Activated T-cell treated with anti-CD3 and anti-CD28 coated beads for 1 hour (primary cell): ENCODE data around the gene RXFP4.
"Not testable (repeated sequence)": the region's sequence is repeated elsewhere in the genome, so short reads cannot be mapped to it uniquely, and the experiment has no call there.

Experiments used
- DNase-seq: peaks from one replicate; pipeline ENCODE4 v3.0.0-alpha.2; 2020; ENCODE audit warnings: low read depth

The RXFP4 gene

DNA sequence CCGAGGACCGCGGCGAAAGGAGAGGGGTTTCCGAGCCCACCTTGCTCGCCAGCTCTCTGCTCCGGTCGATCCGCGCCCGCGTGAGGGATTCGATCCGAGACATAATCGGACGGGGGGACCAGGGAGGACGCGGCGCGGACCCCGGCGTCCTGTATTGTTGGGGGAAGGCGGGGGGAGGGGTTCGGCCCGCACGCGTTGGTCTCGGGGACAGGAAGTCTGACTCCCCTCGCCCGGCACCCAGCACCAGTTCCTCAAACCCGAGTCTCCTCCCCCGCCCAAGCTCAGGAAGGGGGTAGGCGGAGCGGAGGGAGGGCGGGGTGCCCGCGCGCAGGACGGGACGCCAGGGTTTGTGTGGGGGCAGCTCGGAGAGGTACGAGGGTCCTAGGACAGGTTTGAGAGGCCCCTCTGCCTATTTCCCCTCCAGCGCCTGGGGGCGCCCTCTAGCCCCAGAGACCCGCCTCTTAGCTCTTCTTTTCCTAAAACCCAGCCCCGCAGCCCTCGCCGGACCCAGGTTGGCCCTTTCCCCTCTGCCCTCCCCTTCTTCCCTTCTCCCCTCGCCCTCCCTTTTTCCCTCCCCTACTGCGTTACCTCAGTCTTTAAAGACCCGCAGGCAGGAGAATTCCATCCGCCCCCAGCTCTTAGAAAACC is 37.0 kb downstream of the RXFP4 start, which contains the start of gene ARHGEF2:
Gene ARHGEF2 (minus strand): TSS at position 223 of the 648 bp plus-strand sequence. CDS start 120 bp downstream, at position 103.
- peak; percentile 72 for DNase-seq

DNA sequence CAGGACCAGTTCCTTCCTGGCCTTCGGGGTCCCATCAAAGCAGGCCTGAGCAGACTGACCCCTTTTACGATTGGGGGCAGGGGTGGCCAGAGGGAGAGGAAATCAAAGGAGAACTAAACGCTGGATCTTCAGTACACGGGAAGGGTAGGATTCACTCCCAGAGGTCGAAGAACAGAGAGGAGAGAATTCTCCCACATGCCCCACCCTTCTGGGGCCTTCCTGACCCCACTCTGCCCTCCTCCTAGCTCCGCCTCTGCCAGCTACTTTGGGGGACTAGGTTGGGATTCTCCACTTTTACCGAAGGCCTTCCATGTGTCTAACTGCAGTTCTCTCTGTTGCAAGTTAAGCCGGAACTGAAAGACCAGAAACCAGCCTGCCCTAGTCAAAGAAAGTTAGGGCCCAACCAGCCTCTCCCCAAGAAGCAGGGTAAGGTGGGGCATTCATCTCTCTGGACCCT is 37.6 kb downstream of the RXFP4 start:
- DNase-seq = no peak

DNA sequence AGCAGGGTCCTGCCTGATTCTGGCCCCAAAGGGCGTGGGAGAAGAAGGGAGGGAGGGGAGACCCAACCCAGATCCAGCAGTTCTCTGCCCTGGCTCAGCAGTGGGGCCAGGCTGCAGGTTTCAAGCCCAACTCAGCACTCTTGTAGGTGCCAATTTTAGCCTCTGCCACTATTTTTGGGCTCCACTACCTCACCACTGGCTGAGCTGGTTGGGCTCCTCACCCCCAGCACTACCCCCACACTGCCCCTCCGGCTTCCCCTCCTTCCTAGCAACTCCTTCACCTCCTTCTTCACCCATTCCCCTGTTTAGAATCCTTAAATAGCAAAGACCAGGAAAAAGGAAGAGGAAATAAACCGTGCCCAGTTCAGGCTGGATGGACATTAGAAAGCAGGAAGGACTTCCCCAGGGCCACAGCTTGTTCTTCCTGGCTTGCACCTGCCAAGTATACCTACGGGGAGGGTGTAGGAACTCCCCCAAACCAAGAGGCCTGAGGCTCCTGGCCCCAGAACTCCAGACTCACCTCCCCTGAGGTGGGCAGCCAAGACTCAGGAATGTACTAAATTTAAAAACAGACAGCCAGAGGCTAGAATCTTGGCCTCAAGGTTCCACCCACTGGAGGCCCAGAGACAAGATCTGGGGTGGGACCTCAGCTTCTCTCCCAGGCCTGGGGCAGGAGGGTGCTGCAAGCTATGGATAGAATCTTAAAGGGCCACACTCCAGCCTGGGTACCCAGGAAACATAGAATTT is 38.3 kb downstream of the RXFP4 start:
- DNase-seq = no peak

DNA sequence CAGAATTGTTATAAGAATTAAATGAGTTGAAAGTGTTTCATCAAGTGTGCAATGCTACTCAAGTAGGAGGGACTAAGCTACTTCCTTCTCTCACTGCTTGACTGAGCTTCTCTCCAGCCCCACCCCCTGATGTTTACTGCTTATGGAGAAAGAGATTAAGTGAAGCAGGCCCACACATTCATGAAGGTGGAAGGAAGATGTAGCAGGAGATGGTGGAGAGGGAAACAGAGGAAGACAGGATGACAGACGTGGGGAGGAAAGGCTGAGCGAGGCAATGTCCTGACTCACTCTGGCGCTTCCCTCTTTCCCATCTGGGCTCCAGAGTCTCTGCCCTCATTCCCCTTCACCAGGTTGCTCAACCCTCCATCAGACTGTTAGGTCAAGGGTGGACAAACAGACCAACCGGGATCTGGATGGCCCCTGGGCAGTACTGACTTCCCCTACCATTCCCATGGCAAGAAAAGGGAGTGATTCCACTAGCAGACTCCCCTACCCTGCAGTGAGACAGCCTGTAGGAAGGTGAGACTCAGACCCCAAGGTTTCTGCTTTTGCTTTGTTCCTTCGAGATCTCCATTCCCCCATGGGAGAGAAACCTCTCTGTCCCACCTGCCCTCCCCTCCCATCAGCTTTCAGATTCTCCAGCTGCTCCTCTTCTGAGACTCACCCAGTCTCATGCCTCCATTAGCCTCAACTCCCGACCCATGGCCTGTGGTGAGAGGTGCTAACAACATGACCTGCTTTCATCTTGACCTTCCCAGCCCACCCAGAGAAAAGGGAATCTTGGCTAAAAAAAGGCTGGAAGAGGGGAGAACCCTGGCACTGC is 40.0 kb downstream of the RXFP4 start:
- DNase-seq = no peak

DNA sequence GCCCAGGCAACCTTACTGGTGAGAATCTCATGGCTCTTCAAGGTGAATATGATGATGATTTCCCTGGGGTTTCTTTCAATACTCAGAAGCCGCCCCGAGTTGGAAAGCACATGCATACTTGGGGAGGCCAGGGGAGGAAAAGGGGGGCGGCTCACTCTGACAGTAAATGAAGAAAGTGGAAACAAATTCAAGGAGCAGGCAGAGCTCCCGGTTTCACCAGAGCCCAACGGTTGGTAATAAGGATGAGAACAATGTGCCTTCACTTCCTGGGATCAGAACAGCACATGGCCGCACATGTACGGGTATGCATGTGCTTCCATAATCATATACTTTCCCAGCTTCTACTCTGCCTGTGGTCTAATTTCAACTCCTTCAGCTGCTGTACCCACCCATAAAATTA is 40.7 kb downstream of the RXFP4 start:
- DNase-seq = no peak

DNA sequence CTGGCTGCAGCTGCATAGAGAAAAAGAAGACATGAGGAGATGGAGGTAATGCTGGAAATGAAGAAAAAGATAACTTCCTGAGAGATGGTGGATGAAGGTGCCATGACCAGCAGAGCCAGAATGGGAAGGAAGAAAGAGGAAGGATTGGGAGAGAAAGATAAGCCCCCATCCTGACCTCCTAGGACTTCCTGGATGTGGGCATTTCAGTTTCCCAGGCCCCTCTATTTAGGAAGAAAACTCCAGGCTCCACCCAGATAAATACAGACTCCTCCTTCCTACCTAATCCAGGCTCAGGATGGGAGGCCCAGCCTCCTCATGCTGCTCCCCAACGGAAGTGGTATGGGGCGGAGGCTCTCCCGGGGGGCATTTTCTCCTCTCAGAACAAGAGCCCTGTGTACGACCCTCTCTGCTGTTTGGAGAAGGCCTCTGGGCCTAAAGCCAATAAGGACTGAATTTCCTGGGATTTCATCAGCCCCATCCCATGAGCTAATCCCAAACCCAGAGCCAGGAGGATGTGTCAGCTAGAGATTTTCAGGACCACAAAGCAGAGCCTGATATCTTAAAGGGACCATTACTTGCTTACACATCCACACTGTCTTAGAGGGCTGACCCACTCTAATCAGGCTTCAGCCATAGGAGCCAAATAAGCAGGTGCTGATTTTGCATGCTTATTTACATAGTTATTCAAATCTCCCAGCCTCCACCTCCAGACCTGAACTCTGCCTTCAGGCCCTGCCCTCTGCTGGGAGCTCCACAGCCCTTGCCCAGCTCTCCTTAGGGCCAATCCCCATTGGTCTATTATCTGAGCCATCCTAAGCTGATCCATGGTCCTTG is 42.0 kb downstream of the RXFP4 start:
- no peak for DNase-seq

DNA sequence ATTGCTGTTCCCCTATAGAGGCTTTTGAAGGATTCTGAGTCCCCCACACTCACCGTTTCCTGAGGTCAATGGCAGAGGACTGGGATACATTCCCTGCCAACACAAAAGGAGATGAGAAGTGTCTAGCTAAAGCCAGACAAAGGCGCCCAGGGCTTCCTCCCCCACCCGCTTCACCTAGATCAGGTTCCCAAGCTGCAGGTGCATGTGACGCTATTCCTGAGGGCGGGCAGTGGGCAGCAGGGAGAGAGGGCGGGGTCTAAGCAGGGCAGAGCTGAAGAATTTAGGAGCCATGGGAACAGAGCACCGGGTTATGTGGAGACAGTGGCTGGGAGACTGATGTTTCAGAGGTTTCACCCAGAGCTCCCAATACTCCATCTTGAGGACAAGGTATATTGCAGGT is 42.9 kb downstream of the RXFP4 start:
- no peak for DNase-seq

DNA sequence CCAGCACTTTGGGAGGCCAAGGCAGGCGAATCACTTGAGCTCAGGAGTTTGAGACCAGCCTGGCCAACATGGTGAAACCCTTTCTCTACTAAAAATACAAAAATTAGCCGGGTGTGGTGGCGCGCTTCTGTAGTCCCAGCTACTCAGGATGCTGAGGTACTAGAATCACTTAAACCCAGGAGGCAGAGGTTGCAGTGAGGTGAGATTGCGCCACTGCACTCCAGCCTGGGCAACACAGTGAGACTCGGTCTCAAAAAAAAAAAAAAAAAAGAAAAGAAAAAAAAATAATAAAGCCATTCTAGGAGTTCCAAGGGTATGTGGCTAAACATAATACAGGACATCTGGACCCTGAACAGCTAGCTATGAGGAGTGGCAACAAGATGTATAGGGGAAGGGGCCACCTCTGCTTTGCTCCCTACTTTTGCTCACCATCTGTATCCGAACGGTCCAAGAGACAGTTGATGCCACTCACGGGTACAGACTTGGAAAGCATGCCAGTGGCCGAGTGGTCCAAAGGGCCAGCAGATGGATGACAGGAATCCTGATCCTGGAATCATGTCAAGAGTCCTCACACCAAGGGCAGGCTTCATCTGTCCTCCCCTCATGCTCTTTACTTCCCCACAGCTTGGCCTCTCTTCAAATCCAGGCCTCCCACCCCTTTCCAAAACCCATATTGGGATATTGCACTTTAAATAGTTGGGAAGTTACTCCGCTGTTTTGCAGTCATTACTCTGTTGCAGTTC is 43.6 kb downstream of the RXFP4 start:
- DNase-seq = not testable (repeated sequence)

DNA sequence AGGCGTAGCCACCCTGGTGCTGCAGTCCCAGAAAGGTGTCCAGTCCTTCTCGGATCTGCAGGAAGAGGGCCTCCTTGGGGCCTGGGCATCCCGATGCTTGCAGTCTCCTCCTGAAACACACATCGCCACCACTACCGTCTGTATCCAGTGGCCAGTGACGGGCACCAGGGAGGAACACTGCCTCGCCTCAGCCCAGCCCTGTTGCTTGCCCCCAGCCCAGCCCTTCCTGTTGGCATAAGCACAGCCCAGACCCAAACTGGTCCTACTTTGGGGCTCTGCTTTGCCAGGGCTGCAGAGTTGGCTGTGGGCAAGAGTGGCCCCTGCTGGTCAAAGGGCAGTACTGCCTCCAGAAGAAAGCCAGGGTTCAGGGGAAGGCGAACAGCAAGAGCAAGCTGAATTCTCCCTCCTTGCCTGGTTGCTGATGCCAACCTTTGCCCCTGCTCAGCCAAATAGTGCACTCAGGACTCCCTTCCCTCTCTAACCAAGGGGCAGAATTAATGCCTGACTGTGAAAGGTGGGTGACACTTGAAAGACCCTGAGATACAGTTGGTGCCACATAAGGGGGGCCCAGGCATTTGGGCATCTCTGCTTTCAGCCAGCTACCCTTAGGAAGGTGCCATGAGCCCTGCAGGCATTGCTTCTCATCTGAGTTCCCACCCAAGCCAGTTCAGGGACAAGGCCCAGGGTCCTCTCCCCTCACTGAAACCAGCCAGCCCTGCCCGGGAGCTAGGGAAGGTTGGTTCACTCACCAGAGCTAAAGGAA is 48.0 kb downstream of the RXFP4 start:
- DNase-seq = peak; percentile 68

DNA sequence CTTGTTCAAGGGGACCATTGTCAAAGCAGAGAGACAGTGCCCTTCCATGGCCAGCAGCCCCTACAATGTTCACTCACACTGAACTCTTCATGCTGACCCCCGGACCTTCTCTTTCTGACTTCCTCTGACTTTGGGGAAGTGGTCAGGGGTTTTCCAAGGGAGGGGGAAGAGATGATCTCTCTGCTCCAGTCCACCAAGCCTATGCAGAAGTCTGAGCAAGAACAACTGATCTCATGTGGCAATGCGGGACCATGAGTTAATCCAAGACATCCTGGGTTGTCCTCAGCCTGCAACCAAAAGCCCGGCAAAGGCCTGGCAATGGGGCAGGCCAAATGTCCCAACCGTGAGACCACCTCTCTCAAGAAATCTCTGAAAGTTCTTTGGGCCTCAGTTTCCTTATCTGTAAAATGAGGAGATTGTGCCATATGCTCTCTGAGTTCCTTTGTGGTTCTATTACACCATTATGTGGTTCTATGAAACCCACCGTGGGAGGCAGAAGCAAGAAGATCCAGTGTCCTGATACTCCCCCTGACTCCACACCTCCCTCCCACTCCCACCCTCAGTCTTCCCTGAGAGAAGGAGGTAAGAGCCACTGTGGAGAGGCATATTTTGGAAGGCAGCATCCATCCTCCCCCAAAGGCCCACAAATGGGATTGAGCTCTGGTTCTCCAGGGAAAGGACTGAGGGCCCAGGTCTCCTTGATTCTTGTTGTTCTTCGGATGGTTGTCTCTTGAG is 48.7 kb downstream of the RXFP4 start:
- no peak for DNase-seq
